ENCODE data around the gene RDH13. TPM values are rescaled to one million over a fixed set of nuclear protein-coding genes. Genes with fewer than 3 reads are reported as not detected.

RDH13 gene, protein sequence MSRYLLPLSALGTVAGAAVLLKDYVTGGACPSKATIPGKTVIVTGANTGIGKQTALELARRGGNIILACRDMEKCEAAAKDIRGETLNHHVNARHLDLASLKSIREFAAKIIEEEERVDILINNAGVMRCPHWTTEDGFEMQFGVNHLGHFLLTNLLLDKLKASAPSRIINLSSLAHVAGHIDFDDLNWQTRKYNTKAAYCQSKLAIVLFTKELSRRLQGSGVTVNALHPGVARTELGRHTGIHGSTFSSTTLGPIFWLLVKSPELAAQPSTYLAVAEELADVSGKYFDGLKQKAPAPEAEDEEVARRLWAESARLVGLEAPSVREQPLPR
- total RNA-seq: 30.4 TPM

DNA sequence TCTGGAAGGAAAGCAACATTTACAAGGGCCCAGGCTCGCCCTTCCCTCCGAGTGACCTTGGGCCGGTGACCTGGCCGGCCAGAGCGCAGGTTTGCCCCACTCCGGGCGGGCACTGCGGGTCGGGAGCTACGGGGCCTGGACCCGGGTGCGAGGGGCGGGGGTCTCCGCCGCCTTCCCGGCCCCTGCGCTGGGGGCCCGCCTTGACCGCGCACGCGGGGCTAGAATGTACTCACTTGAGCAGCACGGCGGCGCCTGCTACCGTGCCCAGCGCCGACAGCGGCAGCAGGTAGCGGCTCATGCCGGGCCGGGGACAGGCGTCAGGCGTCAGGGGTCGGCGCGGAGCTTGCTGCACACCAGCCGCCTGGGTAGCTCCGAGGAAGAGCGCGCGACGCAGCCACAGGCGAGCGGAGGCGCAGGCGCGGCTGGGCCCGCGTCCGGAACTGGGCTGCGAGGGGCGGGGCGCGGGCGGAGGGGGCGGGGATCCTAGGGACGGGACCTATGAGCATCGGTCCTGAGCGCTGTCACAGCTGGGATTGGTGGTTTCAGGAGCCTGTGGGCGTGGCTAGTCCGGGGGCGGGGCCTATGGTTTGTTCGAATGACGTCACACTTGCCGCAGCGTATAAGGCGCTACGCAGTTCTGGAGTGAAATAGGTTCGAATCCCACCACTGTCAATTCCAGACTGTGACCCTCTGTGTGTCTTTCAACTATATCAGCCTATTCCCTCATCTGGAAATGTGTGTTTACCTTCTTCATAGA lies at the start of gene RDH13:
Gene RDH13 (minus strand): TSS at position 414 of the 757 bp plus-strand sequence. CDS start 116 bp downstream, at position 298.

DNA sequence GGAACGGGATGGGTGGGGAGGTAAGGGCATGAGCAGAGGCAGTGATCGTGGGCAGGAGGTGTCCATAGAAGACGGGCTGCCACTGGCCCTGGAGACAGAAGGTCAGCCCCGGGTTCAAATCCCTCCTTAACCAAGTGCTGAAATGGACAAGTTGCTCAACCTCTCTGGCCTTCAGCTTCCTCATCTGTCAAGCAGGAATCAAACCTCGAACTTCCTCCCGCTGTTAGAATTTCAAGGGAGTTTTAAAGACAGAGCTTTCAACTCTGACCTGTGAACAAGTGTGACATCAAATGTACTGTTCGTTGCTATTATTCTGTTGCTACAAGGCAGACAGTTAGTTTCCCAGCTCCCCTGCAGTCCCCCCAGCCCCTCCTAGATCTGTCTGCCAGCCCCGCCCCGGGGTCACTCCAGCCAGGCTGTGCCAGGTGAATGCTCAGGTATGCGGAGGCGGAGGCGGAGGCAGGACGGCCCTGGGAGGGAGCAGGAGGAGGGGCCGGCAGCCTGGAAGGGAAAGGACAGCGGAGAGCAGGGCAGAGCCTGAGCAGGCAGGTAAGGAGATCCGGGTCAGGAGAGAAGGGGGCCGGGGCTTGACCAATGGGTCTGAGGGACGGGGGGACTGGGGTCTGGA lies 12.5 kb upstream of the RDH13 start, which contains the start of gene EPS8L1:
Gene EPS8L1 (plus strand): TSS at position 499 of the 628 bp plus-strand sequence. CDS start 576 bp downstream, outside the sequence.

Other genes with a start within 250 kb of the RDH13 start
- not detected for gene KIR3DL1, start 246.7 kb downstream of the RDH13 start, total RNA-seq
- gene KIR2DS4, start 230.5 kb downstream of the RDH13 start, total RNA-seq: not detected
- not detected for gene KIR3DL2, start 212.7 kb downstream of the RDH13 start, total RNA-seq
- 0.92 TPM for gene FCAR, start 188.9 kb downstream of the RDH13 start, total RNA-seq
- gene NCR1, start 157.0 kb downstream of the RDH13 start, total RNA-seq: not detected
- not detected for gene NLRP7, start 115.6 kb downstream of the RDH13 start, total RNA-seq
- 12.7 TPM for gene NLRP2, start 96.8 kb downstream of the RDH13 start, total RNA-seq
- gene GP6, start 24.9 kb downstream of the RDH13 start, total RNA-seq: 0.23 TPM
- gene EPS8L1, start 12.7 kb upstream of the RDH13 start, total RNA-seq: 2.1 TPM
- gene PPP1R12C, start 54.5 kb upstream of the RDH13 start, total RNA-seq: 16.1 TPM
- 20.5 TPM for gene TNNT1, start 86.1 kb upstream of the RDH13 start, total RNA-seq
- gene TNNI3, start 94.6 kb upstream of the RDH13 start, total RNA-seq: 3.5 TPM
- gene DNAAF3, start 103.5 kb upstream of the RDH13 start, total RNA-seq: 3.9 TPM
- 67.4 TPM for gene SYT5, start 117.1 kb upstream of the RDH13 start, total RNA-seq
- gene PTPRH, start 146.4 kb upstream of the RDH13 start, total RNA-seq: 0.69 TPM
- gene TMEM86B, start 165.6 kb upstream of the RDH13 start, total RNA-seq: 0.92 TPM
- gene PPP6R1, start 195.9 kb upstream of the RDH13 start, total RNA-seq: 23.1 TPM
- 29.8 TPM for gene HSPBP1, start 217.0 kb upstream of the RDH13 start, total RNA-seq
- 111 TPM for gene BRSK1, start 220.8 kb upstream of the RDH13 start, total RNA-seq

All from diencephalon (tissue), 1 donor.